ENCODE data around the gene PFDN1.

The PFDN1 gene

DNA sequence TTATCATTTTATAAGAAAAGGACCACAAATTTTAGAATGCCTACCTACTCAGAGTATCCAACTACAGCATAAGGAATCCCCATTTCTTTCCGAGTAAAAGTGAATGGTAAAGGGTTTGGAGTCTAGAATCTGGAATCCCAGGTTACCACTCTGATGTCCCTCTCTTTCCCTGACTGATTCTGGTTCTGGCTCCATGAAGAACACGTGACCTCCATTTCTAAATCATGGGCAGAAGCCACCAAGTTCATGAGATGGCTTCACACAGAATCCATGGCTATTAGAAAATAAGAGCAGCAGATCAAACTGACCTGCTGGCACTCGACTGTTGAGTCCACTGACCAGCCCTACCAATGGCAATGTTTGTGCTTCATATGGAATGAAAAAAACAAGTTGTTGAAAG lies 40.7 kb downstream of the PFDN1 start:
- FAIRE-seq (no peak), DNase-seq (ENCODE audit: insufficient read length, low spot score) (no peak)

DNA sequence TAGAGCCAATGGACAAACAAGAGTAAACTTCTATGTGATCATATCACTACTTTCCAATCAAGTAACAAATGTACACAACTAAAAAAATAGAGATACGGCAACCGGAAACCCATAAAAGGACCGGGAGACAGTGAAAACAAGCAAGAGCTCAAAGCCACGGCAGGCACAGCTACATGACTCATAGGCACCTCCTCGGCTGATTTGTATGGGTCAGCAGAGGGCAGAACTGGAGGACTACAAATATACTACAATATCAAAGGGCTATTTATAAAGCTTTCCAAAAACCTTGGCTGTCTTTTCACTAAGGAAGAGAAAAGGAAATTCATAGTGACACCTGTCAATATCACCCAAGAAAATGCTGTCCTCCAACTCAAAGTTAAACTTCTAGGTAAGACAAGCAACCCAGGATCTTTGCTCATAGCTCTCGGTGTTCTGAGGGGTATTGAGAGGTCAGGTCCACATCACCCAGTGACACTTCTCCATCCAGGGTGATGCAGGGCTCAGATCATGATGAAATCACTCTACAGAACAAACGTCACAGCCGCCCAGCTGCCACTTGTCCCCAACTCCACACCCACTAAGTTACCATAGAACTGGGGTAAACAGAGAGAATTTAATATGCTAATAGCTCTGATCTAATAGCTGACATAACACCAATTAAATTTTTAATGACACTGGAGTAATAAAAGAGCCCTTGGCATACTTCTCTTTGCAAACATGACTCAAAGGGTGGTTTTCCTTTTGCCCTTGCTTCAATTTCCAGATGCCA lies 41.3 kb downstream of the PFDN1 start:
- FAIRE-seq, result no peak

DNA sequence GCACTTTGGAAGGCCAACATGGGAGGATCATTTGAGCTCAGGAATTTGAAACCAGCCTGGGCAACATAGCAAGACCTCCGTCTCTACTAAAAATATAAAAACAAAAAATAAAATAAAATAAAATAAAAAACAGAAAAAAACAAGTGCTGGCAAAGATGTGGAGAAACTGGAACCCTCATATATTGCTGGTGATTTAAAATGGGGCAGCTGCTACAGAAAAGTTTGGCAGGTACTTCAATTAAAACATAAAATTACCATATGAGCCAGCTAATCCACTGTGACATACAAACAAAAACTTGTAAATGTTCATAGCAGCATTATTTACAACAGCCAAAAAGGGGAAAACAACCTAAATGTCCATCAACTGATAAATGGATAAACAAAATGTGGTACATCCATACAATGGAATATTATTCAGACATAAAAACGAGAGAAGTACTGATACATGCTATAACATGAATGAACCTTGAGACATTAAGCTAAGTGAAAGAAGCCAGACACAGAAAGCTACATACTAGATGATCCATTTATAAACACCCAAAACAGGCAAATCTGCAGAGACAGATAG lies 42.7 kb downstream of the PFDN1 start:
- DNase-seq (ENCODE audit: insufficient read length, low spot score), result no peak
- no peak for FAIRE-seq

More for the DNA sequence above, 41.3 kb downstream of the PFDN1 start:
- DNase-seq (ENCODE audit: insufficient read length, low spot score), result no peak

GRCh38 chr5:140259500-140259899 lies 43.4 kb downstream of the PFDN1 start:
- FAIRE-seq (no peak), DNase-seq (ENCODE audit: insufficient read length, low spot score) (no peak)

DNA sequence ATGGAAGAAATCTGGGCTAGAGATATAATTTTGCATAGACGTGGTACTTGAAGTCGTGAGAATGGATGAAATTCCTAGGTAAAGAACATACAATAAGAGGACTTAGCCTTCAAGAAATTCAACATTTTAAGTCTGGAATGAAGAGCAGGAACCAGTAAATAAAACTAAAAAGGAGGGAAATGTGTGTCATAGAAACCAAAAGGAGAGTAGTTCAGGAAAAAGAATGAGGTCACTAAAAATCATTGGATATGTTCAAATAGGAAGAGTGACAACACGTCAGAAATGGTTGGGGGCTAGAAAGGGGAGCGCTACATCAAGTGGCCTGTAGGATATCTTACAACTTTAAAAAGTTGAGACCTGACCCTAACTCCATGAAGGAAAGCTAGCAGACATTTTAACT lies 44.0 kb downstream of the PFDN1 start:
- no peak for DNase-seq (ENCODE audit: insufficient read length, low spot score)
- FAIRE-seq, result no peak

GRCh38 chr5:140258016-140258415 lies 44.9 kb downstream of the PFDN1 start:
- FAIRE-seq, result no peak
- DNase-seq (ENCODE audit: insufficient read length, low spot score), result no peak

- FAIRE-seq (no peak), DNase-seq (ENCODE audit: insufficient read length, low spot score) (no peak)
These were observed 46.2 kb downstream of the PFDN1 start for GRCh38 chr5:140256726-140257125.

DNA sequence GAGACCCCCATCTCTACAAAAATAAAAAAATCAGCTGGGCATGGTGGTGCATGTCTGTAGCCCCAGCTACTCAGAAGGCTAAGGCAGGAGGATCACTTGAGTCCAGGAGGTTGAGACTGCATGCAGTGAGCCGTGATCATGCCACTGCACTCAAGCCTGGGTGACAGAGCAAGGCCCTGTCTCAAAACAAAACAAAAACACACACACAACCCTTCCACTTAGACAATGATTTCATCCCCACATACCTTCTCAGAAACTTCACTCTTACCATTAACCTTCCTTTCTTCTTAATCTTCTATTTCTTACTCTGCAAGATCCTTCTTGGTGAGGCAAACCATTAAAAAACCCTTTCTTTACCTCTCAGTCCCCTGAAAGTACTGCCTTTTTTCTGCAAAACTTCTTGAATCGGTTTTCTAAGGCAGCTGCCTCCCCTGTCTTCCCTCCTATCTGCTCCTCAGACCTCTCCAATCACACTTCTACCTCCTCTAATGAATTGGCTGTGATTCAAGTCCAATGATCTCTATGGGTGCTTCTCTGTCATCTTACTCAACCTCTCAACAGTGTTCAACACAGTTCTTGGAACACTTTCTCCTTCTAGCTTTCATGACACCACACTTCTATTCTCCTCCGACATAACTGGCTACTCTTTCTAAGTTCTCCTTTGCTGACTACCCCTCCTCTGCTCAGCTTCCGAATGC lies 47.3 kb downstream of the PFDN1 start:
- no peak for FAIRE-seq
- DNase-seq (ENCODE audit: insufficient read length, low spot score), result no peak

DNA sequence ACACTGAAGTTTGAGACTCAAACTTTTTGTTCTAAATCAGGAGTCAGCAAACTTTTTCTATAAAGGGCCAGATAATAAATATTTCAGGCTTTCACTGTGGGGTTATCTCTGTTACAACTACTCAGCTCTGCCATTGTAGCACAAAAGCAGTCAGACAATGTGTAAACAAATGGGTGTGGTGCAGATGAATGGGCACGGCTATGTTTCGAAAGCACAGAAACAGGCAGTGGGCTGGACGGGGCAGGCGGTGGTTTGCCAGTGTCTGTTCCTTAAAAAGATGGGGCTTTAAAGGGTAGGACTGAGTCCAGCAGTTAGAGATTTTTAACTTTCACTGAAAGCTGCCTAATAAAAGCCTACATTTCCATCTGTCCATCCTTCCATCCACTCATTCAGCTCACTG lies 48.9 kb downstream of the PFDN1 start:
- DNase-seq (ENCODE audit: insufficient read length, low spot score) (no peak), FAIRE-seq (no peak)

GRCh38 chr5:140252470-140253126 lies 50.3 kb downstream of the PFDN1 start:
- DNase-seq (ENCODE audit: insufficient read length, low spot score) (no peak), FAIRE-seq (no peak)

GRCh38 chr5:140251527-140251973 lies 51.4 kb downstream of the PFDN1 start:
- DNase-seq (ENCODE audit: insufficient read length, low spot score) (peak; percentile 20), FAIRE-seq (peak; percentile 82)

GRCh38 chr5:140250386-140250785 lies 52.5 kb downstream of the PFDN1 start:
- DNase-seq (ENCODE audit: insufficient read length, low spot score), result no peak
- FAIRE-seq, result no peak

DNA sequence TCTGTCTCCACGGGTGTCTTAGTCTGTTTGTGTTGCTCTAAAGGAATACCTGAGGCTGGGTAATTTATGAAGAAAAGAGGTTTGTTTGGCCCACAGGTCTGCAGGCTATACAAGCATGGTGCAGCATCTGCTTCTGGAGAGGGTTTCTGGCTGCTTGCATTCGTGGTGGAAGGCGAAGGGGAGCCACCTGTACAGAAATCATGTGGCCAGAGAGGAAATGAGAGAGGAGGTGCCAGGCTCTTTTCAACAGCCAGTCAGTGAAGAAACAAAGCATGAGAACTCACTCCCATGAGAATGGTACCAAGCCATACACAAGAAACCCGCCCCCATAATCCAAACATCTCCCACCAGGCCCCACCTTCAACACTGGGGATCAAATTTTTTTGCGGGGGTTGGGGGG lies 53.4 kb downstream of the PFDN1 start:
- no peak for DNase-seq (ENCODE audit: insufficient read length, low spot score)
- FAIRE-seq, result no peak

DNA sequence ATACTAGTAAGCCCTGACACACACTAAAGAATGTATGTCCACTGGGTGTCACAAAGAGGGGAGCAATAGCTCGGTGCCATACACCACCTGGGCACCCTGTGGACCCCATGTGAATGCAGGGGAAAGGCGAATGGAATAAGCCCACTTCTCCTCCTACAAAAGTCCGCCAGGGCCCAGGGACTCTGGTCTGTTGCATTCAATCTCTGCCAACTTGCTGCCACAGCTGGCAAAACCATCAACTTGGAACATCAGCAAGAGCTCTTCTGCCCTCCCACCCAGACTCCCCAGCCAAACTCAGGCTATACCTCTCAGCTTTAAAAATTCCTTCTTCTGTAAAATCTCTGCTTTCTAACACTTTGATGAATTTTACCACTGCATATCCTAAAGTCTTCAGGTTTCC lies 54.5 kb downstream of the PFDN1 start:
- FAIRE-seq (no peak), DNase-seq (ENCODE audit: insufficient read length, low spot score) (no peak)

- FAIRE-seq (no peak), DNase-seq (ENCODE audit: insufficient read length, low spot score) (no peak)
These were observed 56.4 kb downstream of the PFDN1 start for GRCh38 chr5:140246378-140247122.

- FAIRE-seq (no peak), DNase-seq (ENCODE audit: insufficient read length, low spot score) (no peak)
These were observed 57.0 kb downstream of the PFDN1 start for GRCh38 chr5:140245926-140246325.

DNA sequence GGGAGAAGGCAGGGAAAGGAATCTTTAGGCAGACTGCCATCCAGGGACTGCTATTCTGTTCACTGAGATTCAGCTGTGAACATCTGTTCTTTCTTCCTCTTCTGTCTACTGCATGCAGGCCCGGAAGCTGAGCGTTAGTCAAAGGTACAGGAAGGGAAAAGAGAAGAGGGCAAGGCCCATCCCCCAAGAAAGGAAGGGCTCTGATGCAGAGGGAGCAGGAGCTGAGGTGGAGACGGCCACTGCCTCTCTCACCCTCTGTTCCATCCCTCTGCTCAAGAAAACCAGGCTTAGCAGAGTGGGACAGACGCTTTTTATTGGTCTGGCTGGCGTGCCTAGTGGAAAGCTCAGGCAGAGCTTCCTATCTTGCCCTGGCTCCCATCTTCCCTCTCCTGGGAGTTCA lies 57.6 kb downstream of the PFDN1 start:
- no peak for DNase-seq (ENCODE audit: insufficient read length, low spot score)
- peak; percentile 42 for FAIRE-seq

DNA sequence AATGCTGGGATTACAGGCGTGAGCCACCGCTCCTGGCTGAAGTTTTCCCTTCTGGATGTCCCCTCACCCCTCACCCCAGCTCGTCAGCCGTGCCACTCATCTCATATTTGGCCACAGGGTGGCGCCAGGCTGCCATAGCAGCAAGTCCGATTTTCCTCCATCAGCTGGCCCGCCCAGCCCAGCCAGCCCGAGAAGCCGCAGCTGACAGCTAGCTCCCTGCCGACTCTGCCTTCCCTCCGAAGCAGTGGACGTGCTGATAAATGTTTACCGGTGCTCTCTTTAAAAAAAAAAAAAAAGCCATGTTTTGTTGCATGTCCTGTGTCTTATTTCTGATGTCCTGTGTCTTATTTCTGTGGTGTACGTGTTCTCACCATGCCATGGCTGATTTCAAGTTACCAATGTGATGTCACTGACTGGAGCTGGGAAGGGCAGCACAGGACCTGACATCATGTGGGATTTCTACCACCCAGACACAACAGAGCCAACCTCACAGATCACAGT lies 58.3 kb downstream of the PFDN1 start:
- DNase-seq (ENCODE audit: insufficient read length, low spot score), result peak; percentile 62
- peak; percentile 83 for FAIRE-seq

DNA sequence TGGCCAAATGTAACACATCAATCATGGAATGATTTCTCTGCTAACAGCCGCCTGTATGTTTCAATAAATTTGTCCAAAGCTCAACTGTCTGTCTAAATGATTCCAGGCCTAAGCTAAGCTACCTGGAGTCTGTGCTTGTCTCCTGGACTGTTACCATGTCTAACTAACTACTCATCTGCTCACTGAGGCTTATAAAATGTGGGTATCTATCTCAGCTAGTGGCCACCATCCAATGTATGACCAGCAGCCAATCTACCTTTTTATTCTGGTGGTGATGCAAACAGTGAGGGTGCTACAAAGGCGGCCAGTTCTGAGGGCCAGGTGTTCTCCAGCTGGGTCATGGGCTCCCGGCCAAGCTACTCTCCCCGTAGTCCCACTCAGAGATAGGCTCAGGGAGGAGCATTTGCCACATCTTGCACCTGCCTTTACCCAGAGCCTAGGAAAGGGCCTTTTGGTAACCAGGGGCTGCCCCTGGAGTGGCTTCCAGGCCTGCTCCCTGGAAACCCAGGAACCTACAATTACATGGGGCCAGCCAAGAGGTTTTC lies 59.1 kb downstream of the PFDN1 start:
- no peak for FAIRE-seq
- no peak for DNase-seq (ENCODE audit: insufficient read length, low spot score)

GRCh38 chr5:140242890-140243585 lies 59.9 kb downstream of the PFDN1 start:
- no peak for DNase-seq (ENCODE audit: insufficient read length, low spot score)
- FAIRE-seq, result no peak
